ENCODE data around the gene PTRH1.

Gene PTRH1

DNA sequence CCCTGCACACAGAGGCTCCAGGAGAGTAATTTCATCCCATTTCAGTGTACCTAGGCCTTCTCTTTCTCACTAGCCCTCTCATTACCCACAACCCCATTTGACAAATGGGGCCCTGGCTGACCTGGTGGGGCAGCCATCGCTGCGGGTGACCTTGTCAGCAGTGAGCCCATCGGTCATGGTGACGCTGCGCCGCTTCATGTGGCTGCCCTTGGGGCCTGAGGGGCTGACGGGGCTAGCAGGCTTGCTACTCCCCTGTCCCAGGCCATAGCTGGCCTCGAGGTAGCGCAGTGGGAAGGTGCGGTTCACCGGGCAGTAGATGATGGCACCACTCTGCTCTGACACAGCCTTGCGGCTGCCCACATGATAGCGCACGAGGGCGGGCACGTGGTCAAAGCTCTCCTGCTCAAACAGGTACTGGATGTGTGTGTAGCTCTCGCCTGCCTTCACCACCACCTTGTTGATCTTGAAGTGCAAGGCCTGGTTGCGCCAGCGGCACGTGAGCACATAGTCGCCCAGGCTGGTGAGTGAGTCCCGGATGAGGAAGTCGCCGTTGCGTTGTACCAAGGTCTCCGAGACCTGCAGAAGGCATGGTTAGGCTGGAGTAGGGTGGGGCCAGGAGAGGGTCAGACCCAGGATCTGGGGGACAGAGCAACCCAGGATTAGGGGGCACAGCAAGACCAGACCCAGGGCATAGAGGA lies 33.8 kb upstream of the PTRH1 start:
- TF ChIP-seq, protein P1, sequence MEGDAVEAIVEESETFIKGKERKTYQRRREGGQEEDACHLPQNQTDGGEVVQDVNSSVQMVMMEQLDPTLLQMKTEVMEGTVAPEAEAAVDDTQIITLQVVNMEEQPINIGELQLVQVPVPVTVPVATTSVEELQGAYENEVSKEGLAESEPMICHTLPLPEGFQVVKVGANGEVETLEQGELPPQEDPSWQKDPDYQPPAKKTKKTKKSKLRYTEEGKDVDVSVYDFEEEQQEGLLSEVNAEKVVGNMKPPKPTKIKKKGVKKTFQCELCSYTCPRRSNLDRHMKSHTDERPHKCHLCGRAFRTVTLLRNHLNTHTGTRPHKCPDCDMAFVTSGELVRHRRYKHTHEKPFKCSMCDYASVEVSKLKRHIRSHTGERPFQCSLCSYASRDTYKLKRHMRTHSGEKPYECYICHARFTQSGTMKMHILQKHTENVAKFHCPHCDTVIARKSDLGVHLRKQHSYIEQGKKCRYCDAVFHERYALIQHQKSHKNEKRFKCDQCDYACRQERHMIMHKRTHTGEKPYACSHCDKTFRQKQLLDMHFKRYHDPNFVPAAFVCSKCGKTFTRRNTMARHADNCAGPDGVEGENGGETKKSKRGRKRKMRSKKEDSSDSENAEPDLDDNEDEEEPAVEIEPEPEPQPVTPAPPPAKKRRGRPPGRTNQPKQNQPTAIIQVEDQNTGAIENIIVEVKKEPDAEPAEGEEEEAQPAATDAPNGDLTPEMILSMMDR (IDR thresholded peaks at IDR 0.05; ENCODE audit: control insufficient read depth, extremely low read depth, insufficient read depth) = no peak
- no peak overlapping the region for H3K4me3 ChIP-seq (ENCODE audit: low read depth, low read length)
- DNase-seq (ENCODE audit: low read depth) = no peak

GRCh38 chr9:127746959-127747569 lies 31.6 kb upstream of the PTRH1 start:
- TF ChIP-seq, protein P1 (IDR thresholded peaks at IDR 0.05; ENCODE audit: control insufficient read depth, extremely low read depth, insufficient read depth) = no peak
- no peak overlapping the region for H3K4me3 ChIP-seq (ENCODE audit: low read depth, low read length)
- DNase-seq (ENCODE audit: low read depth) = no peak

GRCh38 chr9:127744398-127745110 lies 29.1 kb upstream of the PTRH1 start:
- no peak for DNase-seq (ENCODE audit: low read depth)
- TF ChIP-seq, protein P1 (IDR thresholded peaks at IDR 0.05; ENCODE audit: control insufficient read depth, extremely low read depth, insufficient read depth) = no peak
- H3K4me3 ChIP-seq (ENCODE audit: low read depth, low read length) = no peak overlapping the region

DNA sequence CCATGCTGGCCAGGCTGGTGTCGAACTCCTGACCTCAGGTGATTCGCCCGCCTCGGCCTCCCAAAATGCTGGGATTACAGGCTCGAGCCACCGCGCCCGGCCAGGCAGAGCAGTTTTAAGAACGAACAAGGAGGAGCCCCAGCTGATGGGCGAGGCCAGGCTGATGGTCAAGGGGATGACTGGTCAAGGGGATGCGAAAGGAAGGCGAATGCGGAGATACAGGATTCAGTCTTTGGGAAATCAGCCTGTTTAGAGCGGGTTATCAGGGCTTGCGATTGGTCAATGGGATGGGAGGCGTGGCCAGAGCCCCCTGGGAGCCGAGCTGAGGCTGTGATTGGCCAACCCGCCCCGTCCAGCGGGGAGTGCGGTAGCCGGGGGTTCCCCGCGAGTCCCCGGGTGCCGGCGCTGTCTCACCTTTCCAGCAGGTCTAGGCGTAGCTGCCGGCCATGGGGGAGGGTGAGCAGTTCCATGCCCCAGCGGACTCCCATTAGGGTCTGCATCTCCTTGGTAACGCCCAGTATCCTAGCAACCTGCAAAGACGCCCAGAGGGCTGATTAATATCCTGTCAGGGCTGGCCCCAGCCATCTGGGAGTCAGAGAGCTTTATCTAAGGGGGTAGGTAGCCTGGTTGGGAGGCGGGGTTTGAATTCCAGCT lies 27.1 kb upstream of the PTRH1 start:
- DNase-seq (ENCODE audit: low read depth) = no peak
- TF ChIP-seq, protein P1 (IDR thresholded peaks at IDR 0.05; ENCODE audit: control insufficient read depth, extremely low read depth, insufficient read depth) = no peak
- no peak overlapping the region for H3K4me3 ChIP-seq (ENCODE audit: low read depth, low read length)

GRCh38 chr9:127741831-127742434 lies 26.5 kb upstream of the PTRH1 start:
- DNase-seq (ENCODE audit: low read depth) = no peak
- TF ChIP-seq, protein P1 (IDR thresholded peaks at IDR 0.05; ENCODE audit: control insufficient read depth, extremely low read depth, insufficient read depth) = no peak
- no peak overlapping the region for H3K4me3 ChIP-seq (ENCODE audit: low read depth, low read length)

- TF ChIP-seq, protein P1 (IDR thresholded peaks at IDR 0.05; ENCODE audit: control insufficient read depth, extremely low read depth, insufficient read depth) = no peak
- DNase-seq (ENCODE audit: low read depth) = no peak
- no peak overlapping the region for H3K4me3 ChIP-seq (ENCODE audit: low read depth, low read length)
Measured at GRCh38 chr9:127739614-127740330, 24.3 kb upstream of the PTRH1 start.
